ENCODE results near the gene ALG13.

GRCh38 chrX:111728096-111728495, 47.1 kb downstream of the ALG13 start:
- no peak for TF ChIP-seq CTCF (IDR thresholded peaks at IDR 0.05)
- no peak for TF ChIP-seq ZFX (IDR thresholded peaks at IDR 0.05; ENCODE audit: borderline replicate concordance)

Data from 22Rv1 (cell line).